MM.1S (cell line): ENCODE data around the gene GALM.

ENCODE experiments used
- EZH2 ChIP-seq: fragments of 300-600 bp; sonication (generic); optimal IDR thresholded peaks from 2 replicates; pipeline ENCODE3; 2017; ENCODE audit warnings: low read depth, mild to moderate bottlenecking, antibody characterized with exemption, low read length, mixed read lengths
- TF ChIP-seq, protein P1 (sequence below): fragments of 300-600 bp; sonication (generic); IDR thresholded peaks from 2 replicates; pipeline ENCODE4 v1.5.1; 2016; ENCODE audit warnings: antibody characterized with exemption, low read length, mixed read lengths

DNA sequence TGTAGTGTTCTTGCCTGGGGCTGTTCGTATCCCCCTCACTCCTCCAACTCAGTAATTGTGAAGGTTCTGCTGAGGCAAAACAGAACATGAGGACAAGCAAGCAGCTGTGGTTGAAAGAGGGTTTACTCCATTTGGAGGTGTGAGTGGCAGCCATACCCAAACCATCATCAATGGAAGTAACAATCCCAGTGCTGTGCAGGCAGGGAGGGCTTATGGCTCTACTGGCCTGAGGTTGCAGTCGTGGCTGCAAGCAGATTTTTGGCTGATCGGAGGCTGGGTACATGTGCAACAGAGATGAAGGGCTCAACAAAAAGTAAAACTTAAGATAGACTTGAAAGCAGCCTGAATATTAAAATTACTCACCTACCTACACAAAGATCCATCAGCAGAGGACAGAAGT lies 72.0 kb downstream of the GALM start:
- TF ChIP-seq, protein P1, sequence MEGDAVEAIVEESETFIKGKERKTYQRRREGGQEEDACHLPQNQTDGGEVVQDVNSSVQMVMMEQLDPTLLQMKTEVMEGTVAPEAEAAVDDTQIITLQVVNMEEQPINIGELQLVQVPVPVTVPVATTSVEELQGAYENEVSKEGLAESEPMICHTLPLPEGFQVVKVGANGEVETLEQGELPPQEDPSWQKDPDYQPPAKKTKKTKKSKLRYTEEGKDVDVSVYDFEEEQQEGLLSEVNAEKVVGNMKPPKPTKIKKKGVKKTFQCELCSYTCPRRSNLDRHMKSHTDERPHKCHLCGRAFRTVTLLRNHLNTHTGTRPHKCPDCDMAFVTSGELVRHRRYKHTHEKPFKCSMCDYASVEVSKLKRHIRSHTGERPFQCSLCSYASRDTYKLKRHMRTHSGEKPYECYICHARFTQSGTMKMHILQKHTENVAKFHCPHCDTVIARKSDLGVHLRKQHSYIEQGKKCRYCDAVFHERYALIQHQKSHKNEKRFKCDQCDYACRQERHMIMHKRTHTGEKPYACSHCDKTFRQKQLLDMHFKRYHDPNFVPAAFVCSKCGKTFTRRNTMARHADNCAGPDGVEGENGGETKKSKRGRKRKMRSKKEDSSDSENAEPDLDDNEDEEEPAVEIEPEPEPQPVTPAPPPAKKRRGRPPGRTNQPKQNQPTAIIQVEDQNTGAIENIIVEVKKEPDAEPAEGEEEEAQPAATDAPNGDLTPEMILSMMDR = no peak
- no peak for TF ChIP-seq EZH2
